Trophoblast cell (in vitro differentiated cells and primary cell): Measurements from ENCODE around the gene ABR.

ENCODE experiments used
- DNase-seq, 2 donors: peaks; one replicate each; pipeline ENCODE4 v3.0.0-alpha.2; 2016
- H2AFZ ChIP-seq: 2 replicates; pipeline ENCODE4 v1.6.1; 2013; ENCODE audit warnings: low read length, moderate library complexity, mild to moderate bottlenecking; ENCODE audit not compliant: insufficient read depth, poor library complexity
- H2AK5ac ChIP-seq: 2 replicates; pipeline ENCODE4 v1.6.1; 2013; ENCODE audit warnings: mild to moderate bottlenecking, low read length
- H2BK120ac ChIP-seq: 2 replicates; pipeline ENCODE4 v1.6.1; 2013; ENCODE audit warnings: low read length, mild to moderate bottlenecking, moderate library complexity; ENCODE audit not compliant: insufficient read depth, poor library complexity
- H2BK12ac ChIP-seq: 2 replicates; pipeline ENCODE4 v1.6.1; 2013; ENCODE audit warnings: mild to moderate bottlenecking, low read length, moderate library complexity
- H2BK5ac ChIP-seq: 2 replicates; pipeline ENCODE4 v1.6.1; 2013; ENCODE audit warnings: low read length, low read depth, moderate library complexity, mild to moderate bottlenecking; ENCODE audit not compliant: poor library complexity
- H3K14ac ChIP-seq: 2 replicates; pipeline ENCODE4 v1.6.1; 2013; ENCODE audit warnings: mild to moderate bottlenecking, low read length
- H3K18ac ChIP-seq: 2 replicates; pipeline ENCODE4 v1.6.1; 2013; ENCODE audit warnings: mild to moderate bottlenecking, low read length
- H3K23ac ChIP-seq: 2 replicates; pipeline ENCODE4 v1.6.1; 2013; ENCODE audit warnings: low read length
- H3K27ac ChIP-seq: 2 replicates; pipeline ENCODE4 v1.5.1; 2013; ENCODE audit warnings: low read depth, mild to moderate bottlenecking, inconsistent platforms, low read length, moderate library complexity
- H3K27me3 ChIP-seq: 2 replicates; pipeline ENCODE4 v1.6.1; 2013; ENCODE audit warnings: inconsistent platforms, mild to moderate bottlenecking, low read length, moderate library complexity; ENCODE audit not compliant: insufficient read depth
- H3K36me3 ChIP-seq, 2 experiments: 1 replicate in 1 of 2; 2 replicates in 1 of 2; pipeline ENCODE4 v1.6.1; 2013; ENCODE audit warnings: low read length in 2 of 2, mild to moderate bottlenecking in 2 of 2, moderate library complexity in 1 of 2; ENCODE audit not compliant: insufficient read depth in 2 of 2, control insufficient read depth in 1 of 2
- H3K4ac ChIP-seq: 2 replicates; pipeline ENCODE4 v1.6.1; 2013; ENCODE audit warnings: low read depth, mild to moderate bottlenecking, low read length, moderate library complexity
- H3K4me1 ChIP-seq, 2 experiments: 1 replicate in 1 of 2; 2 replicates in 1 of 2; pipeline ENCODE4 v1.6.1; 2013; ENCODE audit warnings: low read length in 2 of 2, mild to moderate bottlenecking in 2 of 2, moderate library complexity in 1 of 2; ENCODE audit not compliant: insufficient read depth in 2 of 2, control insufficient read depth in 1 of 2
- H3K4me2 ChIP-seq: 2 replicates; pipeline ENCODE4 v1.6.1; 2013; ENCODE audit warnings: inconsistent platforms, mild to moderate bottlenecking, low read length, moderate library complexity
- H3K4me3 ChIP-seq: 2 replicates; pipeline ENCODE4 v1.5.1; 2013; ENCODE audit warnings: mild to moderate bottlenecking, low read depth, low read length, inconsistent platforms
- H3K79me1 ChIP-seq: one replicate; pipeline ENCODE4 v1.6.1; 2013; ENCODE audit warnings: low read length
- H3K79me2 ChIP-seq: 2 replicates; pipeline ENCODE4 v1.6.1; 2013; ENCODE audit warnings: low read length, mild to moderate bottlenecking; ENCODE audit not compliant: control insufficient read depth, insufficient read depth, poor library complexity
- H3K9ac ChIP-seq: 2 replicates; pipeline ENCODE4 v1.6.1; 2013; ENCODE audit warnings: mild to moderate bottlenecking, low read length
- H3K9me3 ChIP-seq: 2 replicates; pipeline ENCODE4 v1.6.1; 2013; ENCODE audit warnings: low read depth, mild to moderate bottlenecking, control low read depth, inconsistent platforms, low read length; ENCODE audit not compliant: insufficient read depth
- H4K12ac ChIP-seq: 2 replicates; pipeline ENCODE4 v1.6.1; 2013; ENCODE audit warnings: low read depth, mild to moderate bottlenecking, low read length, moderate library complexity
- H4K8ac ChIP-seq: 2 replicates; pipeline ENCODE4 v1.6.1; 2013; ENCODE audit warnings: low read depth, mild to moderate bottlenecking, low read length, moderate library complexity
- H4K91ac ChIP-seq: one replicate; pipeline ENCODE4 v1.6.1; 2013; ENCODE audit warnings: low read depth, mild to moderate bottlenecking, low read length, moderate library complexity
- WGBS: extraction: QIAGEN DNeasy Blood & Tissue Kit; methylation state at CpG from one replicate; pipeline ENCODE4 v1.1.7; 2013; ENCODE audit warnings: missing lambda C conversion rate; ENCODE audit not compliant: insufficient read length, insufficient coverage; ENCODE audit errors: extremely low coverage; 5-methylcytosine and 5-hydroxymethylcytosine counted together

ABR gene

DNA sequence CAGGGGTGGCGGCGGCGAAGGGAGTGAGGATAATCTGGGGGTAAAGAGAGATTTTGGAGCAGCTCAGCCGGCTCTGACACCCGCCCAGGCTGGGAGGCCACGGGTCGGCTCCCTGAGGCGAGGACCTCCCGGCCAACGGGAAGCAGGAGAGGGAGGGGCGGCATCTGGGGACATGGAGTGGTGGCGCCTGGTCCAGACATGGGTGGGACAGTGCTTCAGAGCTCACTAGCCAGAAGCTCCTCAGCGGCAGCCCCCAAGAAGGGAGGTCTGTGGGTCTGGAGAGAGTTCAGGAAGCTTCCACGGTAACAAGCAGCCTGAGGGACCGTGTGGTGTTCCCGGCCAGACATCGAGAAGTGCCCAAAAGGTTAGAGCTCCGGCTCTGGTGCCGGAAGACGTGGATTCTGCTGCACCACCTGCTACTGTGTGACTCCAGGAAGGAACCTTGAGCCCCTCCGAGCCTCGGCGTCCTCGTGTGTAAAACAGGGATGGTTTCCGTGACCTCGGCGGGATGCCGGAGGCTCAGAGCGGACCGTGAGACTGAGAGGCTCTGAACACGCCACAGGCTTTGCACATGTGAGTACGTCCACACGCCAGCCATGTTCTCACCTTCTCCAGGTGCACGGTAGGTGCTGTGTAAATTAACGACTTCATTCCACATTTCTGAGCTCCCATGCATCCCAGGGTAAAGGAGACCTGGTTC, 126.0 kb downstream of the ABR start:
- Histone ChIP-seq H3K18ac (no peak overlapping the region), H4K12ac (no peak overlapping the region), H2AFZ (no peak overlapping the region), H3K4ac (no peak overlapping the region), H3K36me3 (peaks cover 42 to 45% of the 10 kb centered on the region in 2 experiments), H2BK5ac (no peak overlapping the region), H3K27ac (no peak overlapping the region), H2AK5ac (no peak overlapping the region), H4K91ac (no peak overlapping the region), H3K27me3 (no peaks in the 10 kb centered on the region), H4K8ac (no peak overlapping the region), H3K14ac (no peak overlapping the region), H3K23ac (no peak overlapping the region), H3K4me2 (no peak overlapping the region), H3K79me2 (no peaks in the 10 kb centered on the region), H3K9me3 (peaks cover 4% of the 10 kb centered on the region), H2BK120ac (no peak overlapping the region), H3K79me1 (no peaks in the 10 kb centered on the region), H3K9ac (no peak overlapping the region), H2BK12ac (no peak overlapping the region), H3K4me3 (no peak overlapping the region), H3K4me1 (no peaks in the 10 kb centered on the region)
- no peak for DNase-seq
- no CpG with 5 or more reads among the region's 35 CpGs for WGBS

DNA sequence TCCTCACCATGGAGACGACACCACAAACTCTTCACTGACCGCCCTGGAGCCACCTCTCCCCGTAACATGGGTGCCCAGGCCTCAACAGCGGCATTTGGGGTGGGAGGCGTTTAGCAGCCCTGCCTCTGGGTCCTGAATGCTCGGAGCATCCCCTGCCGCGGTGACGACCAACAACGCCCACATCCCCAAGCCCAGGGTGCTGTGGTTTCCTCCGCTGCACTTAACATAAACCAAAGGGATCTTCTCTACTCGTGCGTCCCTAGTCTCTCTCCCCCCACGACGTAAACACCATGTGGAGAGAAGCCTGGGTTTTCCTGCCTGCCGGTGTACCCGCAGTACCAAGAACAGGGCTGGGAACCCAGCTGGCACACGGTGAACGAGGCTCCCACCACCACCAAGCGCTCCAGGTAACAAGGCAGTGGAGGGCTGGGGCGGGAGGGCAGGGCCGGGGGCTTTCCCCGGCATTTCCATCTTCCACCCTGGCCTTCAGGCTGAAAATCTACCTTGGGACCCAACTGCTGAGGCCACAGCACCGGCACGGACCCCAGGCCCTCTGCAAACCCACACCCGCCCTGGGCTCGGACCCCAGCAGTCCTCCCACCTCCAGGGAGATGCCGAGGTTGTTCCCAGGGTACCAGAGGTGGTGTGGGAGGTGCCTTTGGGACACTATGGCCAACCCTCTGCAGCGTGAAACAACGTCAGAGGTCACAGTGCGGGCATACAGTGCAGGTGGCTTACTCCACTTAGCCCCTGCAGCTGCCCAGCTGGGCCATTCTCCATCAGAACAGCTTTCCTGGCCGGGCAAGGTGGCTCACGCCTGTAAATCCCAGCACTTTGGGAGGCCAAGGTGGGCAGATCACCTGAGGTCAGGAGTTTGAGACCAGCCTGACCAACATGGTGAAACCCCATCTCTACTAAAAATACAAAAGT, 128.5 kb downstream of the ABR start:
- Histone ChIP-seq H2BK120ac (no peak overlapping the region), H3K14ac (no peak overlapping the region), H3K4me3 (no peak overlapping the region), H3K36me3 (peaks cover 35 to 36% of the 10 kb centered on the region in 2 experiments), H3K4ac (no peak overlapping the region), H3K4me1 (peaks cover 11 to 12% of the 10 kb centered on the region in 2 experiments), H4K12ac (no peak overlapping the region), H2AFZ (no peak overlapping the region), H3K9me3 (no peaks in the 10 kb centered on the region), H4K8ac (no peak overlapping the region), H3K23ac (no peak overlapping the region), H3K18ac (no peak overlapping the region), H3K79me1 (peaks cover 1% of the 10 kb centered on the region), H2BK5ac (no peak overlapping the region), H3K27me3 (no peaks in the 10 kb centered on the region), H4K91ac (no peak overlapping the region), H3K27ac (no peak overlapping the region), H3K4me2 (no peak overlapping the region), H3K79me2 (no peaks in the 10 kb centered on the region), H3K9ac (no peak overlapping the region), H2AK5ac (no peak overlapping the region), H2BK12ac (no peak overlapping the region)
- no peak for DNase-seq
- no CpG with 5 or more reads among the region's 33 CpGs for WGBS

DNA sequence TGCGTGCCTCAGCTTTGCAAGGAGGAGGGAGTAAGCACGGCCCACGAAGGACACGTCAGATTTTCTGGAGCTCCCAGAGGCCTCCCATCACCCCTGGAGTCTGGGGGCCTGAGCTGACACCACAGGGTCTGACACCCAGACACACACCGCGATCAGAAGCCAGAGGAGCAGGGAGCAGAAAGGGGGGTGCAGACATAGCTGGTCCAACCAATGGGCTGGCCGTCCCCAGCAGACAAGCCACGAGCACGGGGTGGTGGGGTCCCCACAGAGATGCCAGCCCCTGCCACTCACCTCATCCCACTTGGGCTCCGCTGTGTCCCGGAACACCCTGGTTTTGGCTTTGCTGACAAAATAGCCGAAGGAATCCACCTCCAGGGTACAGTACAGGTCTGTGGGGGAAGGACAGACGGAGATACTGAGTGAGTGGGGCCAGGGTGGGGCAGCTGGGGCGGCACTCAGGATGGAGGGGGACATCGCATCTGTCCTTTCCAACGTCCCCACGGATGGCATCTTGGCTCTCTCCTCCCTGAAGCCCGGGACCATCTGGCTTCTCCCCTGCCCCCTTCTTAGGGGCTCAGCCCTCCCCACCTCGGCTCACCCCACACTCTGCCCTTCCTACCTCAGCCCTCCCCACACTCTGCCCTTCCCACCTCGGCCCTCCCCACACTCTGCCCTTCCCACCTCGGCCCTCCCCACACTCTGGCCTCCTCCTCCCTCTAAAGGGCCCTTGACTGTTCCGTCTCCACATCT, 129.4 kb downstream of the ABR start:
- Histone ChIP-seq H3K79me1 (peaks cover 1% of the 10 kb centered on the region), H2BK120ac (no peak overlapping the region), H2BK5ac (no peak overlapping the region), H3K4me1 (peaks cover 11 to 12% of the 10 kb centered on the region in 2 experiments), H2AK5ac (no peak overlapping the region), H3K9me3 (no peaks in the 10 kb centered on the region), H2AFZ (no peak overlapping the region), H3K27me3 (no peaks in the 10 kb centered on the region), H3K4me2 (no peak overlapping the region), H3K4ac (no peak overlapping the region), H4K12ac (no peak overlapping the region), H3K9ac (no peak overlapping the region), H3K4me3 (no peak overlapping the region), H3K14ac (no peak overlapping the region), H3K18ac (no peak overlapping the region), H2BK12ac (no peak overlapping the region), H4K91ac (no peak overlapping the region), H3K27ac (no peak overlapping the region), H3K23ac (no peak overlapping the region), H4K8ac (no peak overlapping the region), H3K36me3 (peaks cover 32 to 36% of the 10 kb centered on the region in 2 experiments), H3K79me2 (no peaks in the 10 kb centered on the region)
- WGBS = no CpG with 5 or more reads among the region's 22 CpGs
- no peak for DNase-seq

DNA sequence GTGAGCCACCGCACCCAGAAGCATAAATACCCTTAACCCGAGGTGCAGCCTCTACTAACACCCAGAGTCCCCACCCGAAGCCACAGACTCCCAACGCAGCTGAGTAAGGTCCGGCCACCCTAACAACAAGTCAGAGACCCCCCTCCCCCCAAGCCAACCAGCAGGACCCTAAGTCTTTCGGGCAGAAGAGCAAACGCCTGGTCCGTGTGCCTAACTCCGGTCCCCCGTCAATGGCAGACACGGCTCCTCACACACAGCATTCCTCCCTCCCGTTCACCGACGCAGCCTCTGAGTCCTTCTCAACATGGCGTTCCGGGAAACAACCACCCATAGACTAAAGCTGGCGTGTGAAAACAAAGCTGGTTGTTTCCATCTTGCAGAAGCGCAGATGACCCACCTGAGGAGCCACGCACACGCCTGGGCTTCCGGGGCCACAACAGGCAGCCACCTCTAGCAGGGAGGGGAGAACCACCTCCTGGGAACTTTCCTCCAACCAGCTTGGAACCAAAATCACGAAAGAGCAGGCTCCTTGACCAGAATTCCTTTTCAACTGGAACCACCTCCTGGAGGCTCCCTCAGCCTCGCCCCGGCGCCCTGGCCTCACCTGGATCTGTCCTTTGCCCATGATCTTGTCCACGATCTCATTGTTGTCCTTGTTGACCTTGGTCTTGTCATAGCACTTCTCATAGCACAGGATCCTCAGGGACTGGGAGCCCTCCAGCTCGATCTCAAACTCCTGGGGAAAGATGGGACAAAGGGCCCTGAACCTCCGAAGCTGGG, 130.1 kb downstream of the ABR start:
- Histone ChIP-seq H3K18ac (no peak overlapping the region), H4K8ac (no peak overlapping the region), H3K79me2 (no peaks in the 10 kb centered on the region), H2BK5ac (no peak overlapping the region), H3K4me3 (no peak overlapping the region), H2AK5ac (no peak overlapping the region), H4K12ac (peak overlapping the region; percentile 19), H3K27ac (no peak overlapping the region), H3K9ac (no peak overlapping the region), H3K14ac (no peak overlapping the region), H2AFZ (no peak overlapping the region), H2BK12ac (no peak overlapping the region), H3K4me1 (peaks cover 11 to 12% of the 10 kb centered on the region in 2 experiments), H3K36me3 (peaks cover 30 to 31% of the 10 kb centered on the region in 2 experiments), H3K4ac (no peak overlapping the region), H3K4me2 (no peak overlapping the region), H3K79me1 (peaks cover 1% of the 10 kb centered on the region), H3K27me3 (no peaks in the 10 kb centered on the region), H3K23ac (no peak overlapping the region), H3K9me3 (no peaks in the 10 kb centered on the region), H4K91ac (no peak overlapping the region), H2BK120ac (no peak overlapping the region)
- no CpG with 5 or more reads among the region's 28 CpGs for WGBS
- DNase-seq = no peak
